HG02759 (cell line): ENCODE results near the gene FKBP3.
"Not testable (repeated sequence)": the region's sequence is repeated elsewhere in the genome, so short reads cannot be mapped to it uniquely, and the experiment has no call there.

Source experiments
- ATAC-seq: cut with Tn5 transposase; IDR thresholded peaks from one replicate; pipeline ENCODE4 v1.9.1; 2021; ENCODE audit warnings: mild to moderate bottlenecking, moderate library complexity; ENCODE audit not compliant: unreplicated experiment

Gene FKBP3

GRCh38 chr14:45114327-45114726 is 20.0 kb downstream of the FKBP3 start:
- no peak for ATAC-seq

- ATAC-seq, result no peak
These were observed 21.1 kb downstream of the FKBP3 start for GRCh38 chr14:45112896-45113781.

GRCh38 chr14:45104561-45104960 is 29.7 kb downstream of the FKBP3 start:
- ATAC-seq, result no peak

GRCh38 chr14:45103806-45104205 is 30.5 kb downstream of the FKBP3 start:
- ATAC-seq, result no peak

- no peak for ATAC-seq
These were observed 38.1 kb downstream of the FKBP3 start for GRCh38 chr14:45096218-45096617.

GRCh38 chr14:45095143-45095542 is 39.1 kb downstream of the FKBP3 start:
- no peak for ATAC-seq

GRCh38 chr14:45094275-45094674 is 40.0 kb downstream of the FKBP3 start:
- no peak for ATAC-seq

- ATAC-seq, result no peak
These were observed 42.6 kb downstream of the FKBP3 start for GRCh38 chr14:45091710-45092109.

GRCh38 chr14:45089813-45090212 is 44.5 kb downstream of the FKBP3 start:
- peak; percentile 86 for ATAC-seq

GRCh38 chr14:45084946-45085346 is 49.3 kb downstream of the FKBP3 start:
- no peak for ATAC-seq

- ATAC-seq, result peak; percentile 94
These were observed 50.1 kb downstream of the FKBP3 start, which contains the start of gene PRPF39 for GRCh38 chr14:45083976-45084722. TSS of gene PRPF39 (plus strand) at chr14:45084116. CDS start at chr14:45095240, 11,124 bp downstream.

GRCh38 chr14:45083617-45083975 is 50.7 kb downstream of the FKBP3 start:
- ATAC-seq, result no peak

- ATAC-seq, result no peak
These were observed 51.9 kb downstream of the FKBP3 start for GRCh38 chr14:45082420-45082819.

GRCh38 chr14:45081096-45081495 is 53.2 kb downstream of the FKBP3 start:
- ATAC-seq, result not testable (repeated sequence)

- ATAC-seq, result not testable (repeated sequence)
These were observed 53.8 kb downstream of the FKBP3 start for GRCh38 chr14:45080416-45080968.

GRCh38 chr14:45078323-45078722 is 56.0 kb downstream of the FKBP3 start:
- no peak for ATAC-seq

GRCh38 chr14:45073231-45073879 is 60.9 kb downstream of the FKBP3 start:
- ATAC-seq, result no peak

GRCh38 chr14:45072126-45072525 is 62.2 kb downstream of the FKBP3 start:
- no peak for ATAC-seq

GRCh38 chr14:45070215-45070614 is 64.1 kb downstream of the FKBP3 start:
- no peak for ATAC-seq

GRCh38 chr14:45068396-45068795 is 65.9 kb downstream of the FKBP3 start:
- ATAC-seq, result no peak

- ATAC-seq, result no peak
These were observed 67.6 kb downstream of the FKBP3 start for GRCh38 chr14:45066667-45067066.
